Stimulated activated CD4-positive, alpha-beta T cell treated with anti-CD3 and anti-CD28 coated beads, Interleukin-12 subunit alpha, Interleukin-12 subunit beta, amount 100 ng/mL, for 4 hours (primary cell): ENCODE data around the gene ZNF587.
"Not testable (repeated sequence)": the region's sequence is repeated elsewhere in the genome, so short reads cannot be mapped to it uniquely, and the experiment has no call there.

Experiments used
- DNase-seq: peaks from one replicate; pipeline ENCODE4 v3.0.0-alpha.2; 2020

ZNF587 gene

GRCh38 chr19:57823155-57823554 lies 26.5 kb upstream of the ZNF587 start:
- DNase-seq: not testable (repeated sequence)

GRCh38 chr19:57823608-57824007 lies 26.1 kb upstream of the ZNF587 start:
- not testable (repeated sequence) for DNase-seq

GRCh38 chr19:57825511-57825910 lies 24.1 kb upstream of the ZNF587 start:
- DNase-seq: no peak

GRCh38 chr19:57829316-57829715 lies 20.3 kb upstream of the ZNF587 start:
- no peak for DNase-seq

GRCh38 chr19:57830071-57830602 lies 19.5 kb upstream of the ZNF587 start, which contains the start of gene ZNF587B:
Gene ZNF587B (plus strand): TSS chr19:57830299. CDS start chr19:57830529, 230 bp downstream.
- DNase-seq: peak; percentile 25

- DNase-seq: not testable (repeated sequence)
Measured at GRCh38 chr19:57836991-57837390, 12.7 kb upstream of the ZNF587 start.

- not testable (repeated sequence) for DNase-seq
Measured at GRCh38 chr19:57838622-57839191, 11.0 kb upstream of the ZNF587 start.

GRCh38 chr19:57841122-57841763 lies 8.4 kb upstream of the ZNF587 start:
- DNase-seq: no peak

- DNase-seq: not testable (repeated sequence)
Measured at GRCh38 chr19:57847164-57847563, 2.5 kb upstream of the ZNF587 start.

- not testable (repeated sequence) for DNase-seq
Measured at GRCh38 chr19:57849162-57849665, 445 bp upstream of the ZNF587 start.

- DNase-seq: no peak
Measured at GRCh38 chr19:57850553-57851017, 926 bp downstream of the ZNF587 start.

GRCh38 chr19:57851812-57852603 lies 2.3 kb downstream of the ZNF587 start:
- DNase-seq: not testable (repeated sequence)

GRCh38 chr19:57854117-57854516 lies 4.5 kb downstream of the ZNF587 start:
- DNase-seq: not testable (repeated sequence)

- DNase-seq: not testable (repeated sequence)
Measured at GRCh38 chr19:57862351-57862750, 12.7 kb downstream of the ZNF587 start.

GRCh38 chr19:57867868-57868492 lies 18.3 kb downstream of the ZNF587 start:
- DNase-seq: no peak

- DNase-seq: not testable (repeated sequence)
Measured at GRCh38 chr19:57869655-57870054, 20.0 kb downstream of the ZNF587 start.

GRCh38 chr19:57870225-57870624 lies 20.6 kb downstream of the ZNF587 start:
- DNase-seq: no peak

- DNase-seq: no peak
Measured at GRCh38 chr19:57872450-57872849, 22.8 kb downstream of the ZNF587 start.

- DNase-seq: not testable (repeated sequence)
Measured at GRCh38 chr19:57873883-57874799, 24.5 kb downstream of the ZNF587 start.

GRCh38 chr19:57886046-57886445 lies 36.4 kb downstream of the ZNF587 start:
- DNase-seq: no peak

GRCh38 chr19:57887195-57887941 lies 37.7 kb downstream of the ZNF587 start:
- no peak for DNase-seq
